Measurements from ENCODE around the gene TBC1D14. TPM values are rescaled to one million over a fixed set of nuclear protein-coding genes. Genes with fewer than 3 reads are reported as not detected.

The TBC1D14 gene
- total and polyA plus RNA-seq, 11 donors, result 9.8 to 51.0 (median 34.3) TPM

DNA sequence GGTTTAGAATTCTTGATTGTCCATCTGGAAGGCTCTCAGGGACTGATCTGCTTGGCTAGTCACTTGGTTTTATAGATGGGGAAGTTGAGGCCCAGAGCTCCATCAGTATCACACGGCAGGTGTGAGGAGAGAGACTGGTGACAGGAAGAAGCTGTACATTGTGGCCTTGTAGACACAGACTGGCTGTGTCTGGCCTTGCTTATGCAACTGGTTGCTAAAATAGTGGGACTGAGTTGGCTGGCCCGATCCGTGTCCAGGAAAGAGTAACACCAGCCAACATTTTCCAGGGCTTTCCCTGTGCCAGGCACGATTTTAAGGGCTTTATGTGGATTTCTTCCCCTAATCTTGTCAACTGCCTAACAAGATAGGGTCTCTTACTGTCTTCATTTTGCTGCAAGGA is 2.8 kb downstream of the TBC1D14 start:
- H3K4me3 ChIP-seq, result peak overlapping the region in 1 of 12 donors; percentile 89

DNA sequence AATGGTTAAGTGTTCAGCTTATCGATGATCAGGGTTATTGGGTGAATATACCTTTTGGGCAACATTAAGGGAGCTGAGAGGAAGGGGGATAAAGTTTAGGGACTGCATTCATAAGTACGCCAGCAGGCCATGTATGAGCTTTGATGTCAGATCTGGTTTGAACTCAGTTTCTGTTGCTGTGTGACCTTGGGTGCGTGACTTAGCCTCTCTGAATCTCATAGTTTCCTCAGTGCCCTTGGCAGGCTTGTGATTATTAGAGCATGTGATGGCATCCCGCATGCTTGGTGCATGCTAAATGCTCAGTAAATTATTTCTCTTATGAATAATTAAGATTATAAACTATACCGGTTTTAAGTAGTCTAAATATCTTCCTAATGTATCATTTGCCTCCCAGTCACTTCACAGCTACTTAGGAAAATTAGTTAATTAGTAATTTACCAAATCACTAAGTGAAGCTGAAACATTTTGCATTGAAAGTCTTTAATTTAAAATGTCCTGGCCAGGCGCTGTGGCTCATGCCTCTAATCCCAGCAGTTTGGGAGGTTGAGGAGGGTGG is 3.8 kb downstream of the TBC1D14 start:
- TF ChIP-seq POLR2A (IDR thresholded peaks at IDR 0.05), result no peak
- TF ChIP-seq, protein P1, sequence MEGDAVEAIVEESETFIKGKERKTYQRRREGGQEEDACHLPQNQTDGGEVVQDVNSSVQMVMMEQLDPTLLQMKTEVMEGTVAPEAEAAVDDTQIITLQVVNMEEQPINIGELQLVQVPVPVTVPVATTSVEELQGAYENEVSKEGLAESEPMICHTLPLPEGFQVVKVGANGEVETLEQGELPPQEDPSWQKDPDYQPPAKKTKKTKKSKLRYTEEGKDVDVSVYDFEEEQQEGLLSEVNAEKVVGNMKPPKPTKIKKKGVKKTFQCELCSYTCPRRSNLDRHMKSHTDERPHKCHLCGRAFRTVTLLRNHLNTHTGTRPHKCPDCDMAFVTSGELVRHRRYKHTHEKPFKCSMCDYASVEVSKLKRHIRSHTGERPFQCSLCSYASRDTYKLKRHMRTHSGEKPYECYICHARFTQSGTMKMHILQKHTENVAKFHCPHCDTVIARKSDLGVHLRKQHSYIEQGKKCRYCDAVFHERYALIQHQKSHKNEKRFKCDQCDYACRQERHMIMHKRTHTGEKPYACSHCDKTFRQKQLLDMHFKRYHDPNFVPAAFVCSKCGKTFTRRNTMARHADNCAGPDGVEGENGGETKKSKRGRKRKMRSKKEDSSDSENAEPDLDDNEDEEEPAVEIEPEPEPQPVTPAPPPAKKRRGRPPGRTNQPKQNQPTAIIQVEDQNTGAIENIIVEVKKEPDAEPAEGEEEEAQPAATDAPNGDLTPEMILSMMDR (IDR thresholded peaks at IDR 0.05), result no peak
- Histone ChIP-seq H3K27me3 (no peaks in the 10 kb centered on the region), H3K9me3 (no peaks in the 10 kb centered on the region), H3K4me1 (peaks cover 8 to 88% (median 44%) of the 10 kb centered on the region in 12 donors), H3K36me3 (no peaks in the 10 kb centered on the region), H3K27ac (peak overlapping the region in 3 of 12 donors; percentile 13 to 99 (median 62)), H3K4me3 (no peak overlapping the region)
- DNase-seq, result no peak
- WGBS, 4 donors, result 93 to 97% (median 94%) methylated on average over 6 of the region's 6 CpGs
- ATAC-seq, result no peak
- intact Hi-C loops (cut with DNase I), result loop anchor here in 4 of 10 donors (5.0 to 10.0 kb wide), 3 partner anchors 71 to 141 kb away; no protein-coding TSS in a partner anchor

More for the DNA sequence above, 2.8 kb downstream of the TBC1D14 start:
- no peaks in the 10 kb centered on the region for H3K27me3 ChIP-seq
- no peak for TF ChIP-seq POLR2A (IDR thresholded peaks at IDR 0.05)
- TF ChIP-seq, protein P1 (IDR thresholded peaks at IDR 0.05), result no peak
- WGBS, 4 donors, result 50 to 67% (median 53%) methylated on average over 4 of the region's 4 CpGs
- DNase-seq (peak in 1 of 5 donors; percentile 65), ATAC-seq (peak; percentile 41 to 78 (median 56))
- H3K27ac ChIP-seq, result peak overlapping the region in 11 of 12 donors; percentile 0 to 99 (median 48)
- intact Hi-C loops (cut with DNase I), result loop anchor here in 4 of 10 donors (5.0 to 10.0 kb wide), 3 partner anchors 72 to 142 kb away; no protein-coding TSS in a partner anchor
- no peaks in the 10 kb centered on the region for H3K9me3 ChIP-seq
- peaks cover 8 to 88% (median 47%) of the 10 kb centered on the region in 12 donors for H3K4me1 ChIP-seq
- H3K36me3 ChIP-seq, result no peaks in the 10 kb centered on the region

DNA sequence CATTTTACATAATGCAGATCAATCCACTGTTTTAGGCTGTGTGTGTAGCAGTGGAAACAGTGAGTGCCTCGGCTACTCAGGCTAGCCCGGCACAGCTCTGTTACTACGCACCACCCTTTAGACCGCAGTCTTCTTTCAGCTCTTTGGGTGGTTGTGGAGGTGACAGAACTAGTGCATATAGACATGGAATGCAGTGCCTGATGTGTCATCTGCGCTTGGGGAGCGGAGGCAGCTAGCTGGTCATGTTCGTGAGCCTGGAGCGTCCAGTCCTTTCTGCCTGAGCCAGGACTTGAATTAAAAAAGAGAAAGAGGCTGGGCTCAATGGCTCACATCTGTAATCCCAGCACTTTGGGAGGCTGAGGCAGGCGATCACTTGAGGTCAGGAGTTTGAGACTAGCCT is 4.8 kb downstream of the TBC1D14 start:
- H3K36me3 ChIP-seq, result no peaks in the 10 kb centered on the region
- intact Hi-C loops (cut with DNase I), result loop anchor here in 4 of 10 donors (5.0 to 10.0 kb wide), 3 partner anchors 70 to 140 kb away; no protein-coding TSS in a partner anchor
- DNase-seq (no peak), ATAC-seq (no peak)
- H3K4me3 ChIP-seq, result no peak overlapping the region
- H3K27ac ChIP-seq, result peak overlapping the region in 1 of 12 donors; percentile 93
- no peaks in the 10 kb centered on the region for H3K9me3 ChIP-seq
- H3K4me1 ChIP-seq, result peaks cover 4 to 90% (median 40%) of the 10 kb centered on the region in 12 donors
- H3K27me3 ChIP-seq, result no peaks in the 10 kb centered on the region
- WGBS, 4 donors, result 88 to 96% (median 94%) methylated on average over 9 of the region's 9 CpGs
- TF ChIP-seq, protein P1 (IDR thresholded peaks at IDR 0.05), result no peak
- no peak for TF ChIP-seq POLR2A (IDR thresholded peaks at IDR 0.05)

Data from heart left ventricle (tissue), 16 donors.